ENCODE results near the gene PLCB2.

- TF ChIP-seq CTCF (IDR thresholded peaks at IDR 0.05; ENCODE audit: borderline replicate concordance, extremely low read depth, low read length, poor library complexity, severe bottlenecking): no peak
- TF ChIP-seq EZH2 (IDR thresholded peaks at IDR 0.05; ENCODE audit: borderline replicate concordance, low read depth, low read length, severe bottlenecking): no peak
Measured at GRCh38 chr15:40301467-40302179, 6.1 kb downstream of the PLCB2 start.
